ENCODE data around the gene TBXT.
"Not testable (repeated sequence)": the region's sequence is repeated elsewhere in the genome, so short reads cannot be mapped to it uniquely, and the experiment has no call there.

The TBXT gene, protein sequence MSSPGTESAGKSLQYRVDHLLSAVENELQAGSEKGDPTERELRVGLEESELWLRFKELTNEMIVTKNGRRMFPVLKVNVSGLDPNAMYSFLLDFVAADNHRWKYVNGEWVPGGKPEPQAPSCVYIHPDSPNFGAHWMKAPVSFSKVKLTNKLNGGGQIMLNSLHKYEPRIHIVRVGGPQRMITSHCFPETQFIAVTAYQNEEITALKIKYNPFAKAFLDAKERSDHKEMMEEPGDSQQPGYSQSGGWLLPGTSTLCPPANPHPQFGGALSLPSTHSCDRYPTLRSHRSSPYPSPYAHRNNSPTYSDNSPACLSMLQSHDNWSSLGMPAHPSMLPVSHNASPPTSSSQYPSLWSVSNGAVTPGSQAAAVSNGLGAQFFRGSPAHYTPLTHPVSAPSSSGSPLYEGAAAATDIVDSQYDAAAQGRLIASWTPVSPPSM

DNA sequence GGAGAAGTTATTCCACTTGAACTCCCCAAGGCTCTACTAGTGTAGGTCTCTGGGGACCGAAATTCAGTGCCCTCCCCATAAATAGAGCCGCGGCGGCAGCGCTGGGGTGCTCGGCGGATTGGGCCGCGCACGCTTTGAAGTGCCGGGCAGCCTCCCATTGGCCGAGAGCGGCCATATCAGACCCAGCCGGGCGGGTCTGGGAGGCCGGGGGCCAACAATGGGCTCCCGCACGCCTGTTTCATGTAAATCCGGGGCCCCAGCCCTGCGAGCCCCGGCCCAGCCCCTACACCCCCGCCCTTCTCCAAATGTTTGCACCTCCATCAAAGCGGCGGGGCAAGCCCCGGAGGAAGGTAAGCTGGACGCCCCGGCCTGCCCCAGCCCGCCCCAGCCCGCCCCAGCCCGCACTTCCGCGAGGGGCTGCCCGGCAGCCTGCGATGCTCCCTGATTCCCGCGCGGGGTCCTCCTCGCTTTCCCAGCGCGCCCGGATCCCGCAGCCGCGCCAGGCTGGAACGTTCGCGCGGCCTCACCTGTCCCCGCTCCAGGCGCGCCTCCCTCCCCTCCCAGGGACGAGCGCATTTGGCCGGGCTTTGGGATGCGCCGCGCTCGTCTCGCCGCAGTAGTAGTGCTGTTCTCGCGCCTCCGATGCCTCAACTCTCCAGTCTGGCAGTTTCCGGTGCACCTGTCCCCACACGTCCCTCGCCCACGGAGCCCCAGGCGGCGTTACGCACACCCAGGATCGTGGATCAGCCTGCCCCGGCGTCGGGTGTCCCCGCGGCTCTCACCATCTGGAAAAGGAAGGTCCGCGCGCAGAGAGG, at the start of gene TBXT:
Gene TBXT, minus strand, starts transcription at position 51 of the 815 bp plus-strand sequence. CDS start 260 bp downstream, outside the sequence.
- DNase-seq (ENCODE audit: low read depth in 4 of 4, low spot score in 1 of 4): no peak

DNA sequence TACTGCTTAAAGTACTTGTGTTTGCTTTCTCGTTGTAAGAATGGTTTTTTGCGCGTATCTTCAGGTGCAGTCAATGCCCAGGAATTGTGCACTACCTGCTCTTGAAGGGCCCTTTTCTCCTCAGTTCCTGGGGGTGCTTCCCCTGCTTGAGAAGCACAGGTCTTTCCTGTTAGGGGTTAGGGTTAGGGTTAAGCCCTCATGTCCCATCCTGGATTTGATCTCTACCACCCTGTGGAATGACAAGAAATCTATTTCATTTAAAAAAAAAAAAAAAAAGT, 39.6 kb upstream of the TBXT start:
- DNase-seq (ENCODE audit: low read depth in 4 of 4, low spot score in 1 of 4): no peak

DNA sequence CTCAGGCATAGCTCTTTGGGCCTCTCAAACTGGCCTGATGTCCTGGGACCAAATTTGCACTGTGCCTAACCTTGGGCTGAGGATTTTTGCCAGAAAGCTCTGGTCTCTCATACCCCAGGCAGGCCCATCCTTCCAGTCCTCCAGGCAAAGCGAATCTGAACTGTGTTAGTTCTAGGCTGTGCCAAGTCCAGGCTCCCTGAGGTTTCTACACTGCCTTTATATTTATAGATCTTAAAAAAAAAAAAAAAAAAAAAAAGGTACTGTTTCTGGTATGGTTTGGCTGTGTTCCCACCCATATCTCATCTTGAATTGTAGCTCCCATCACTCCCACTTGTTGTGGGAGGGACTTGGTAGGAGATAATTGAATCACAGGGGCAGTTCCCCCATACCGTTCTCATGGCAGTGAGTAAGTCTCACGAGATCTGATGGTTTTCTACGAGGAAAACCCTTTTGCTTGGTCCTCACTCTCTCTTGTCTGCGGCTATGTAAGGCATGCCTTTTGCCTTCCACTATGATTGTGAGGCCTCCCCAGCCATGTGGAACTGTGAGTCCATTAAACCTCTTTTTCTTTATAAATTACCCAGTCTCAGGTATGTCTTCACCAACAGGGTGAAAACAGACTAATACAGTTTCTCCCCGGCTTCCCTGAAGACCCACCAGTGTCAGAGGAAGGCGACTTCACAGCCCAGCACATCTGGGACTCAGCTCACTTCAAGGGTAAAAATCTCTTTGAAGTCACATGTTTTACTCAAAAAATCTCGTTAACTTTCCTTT, 39.0 kb upstream of the TBXT start:
- no peak for DNase-seq (ENCODE audit: low read depth in 4 of 4, low spot score in 1 of 4)

DNA sequence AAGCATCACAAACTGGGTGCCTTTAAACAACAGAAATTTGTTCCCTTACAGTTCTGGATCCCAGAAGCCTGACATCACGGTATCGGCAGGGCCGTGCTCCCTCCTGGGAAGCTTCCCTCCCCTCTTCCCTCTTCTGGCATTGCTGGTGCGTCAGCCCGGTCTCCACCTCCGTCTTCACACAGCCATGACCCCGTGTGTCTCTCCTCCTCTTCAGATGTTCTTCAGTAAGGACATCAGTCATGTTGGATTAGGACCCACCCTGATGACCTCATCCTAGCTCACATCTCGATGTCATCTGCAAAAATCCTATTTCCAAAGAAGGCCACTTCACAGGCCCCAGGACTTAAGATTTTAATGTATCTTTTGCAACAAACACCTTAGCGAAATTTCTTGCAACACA, 38.4 kb upstream of the TBXT start:
- DNase-seq (ENCODE audit: low read depth in 4 of 4, low spot score in 1 of 4): no peak

DNA sequence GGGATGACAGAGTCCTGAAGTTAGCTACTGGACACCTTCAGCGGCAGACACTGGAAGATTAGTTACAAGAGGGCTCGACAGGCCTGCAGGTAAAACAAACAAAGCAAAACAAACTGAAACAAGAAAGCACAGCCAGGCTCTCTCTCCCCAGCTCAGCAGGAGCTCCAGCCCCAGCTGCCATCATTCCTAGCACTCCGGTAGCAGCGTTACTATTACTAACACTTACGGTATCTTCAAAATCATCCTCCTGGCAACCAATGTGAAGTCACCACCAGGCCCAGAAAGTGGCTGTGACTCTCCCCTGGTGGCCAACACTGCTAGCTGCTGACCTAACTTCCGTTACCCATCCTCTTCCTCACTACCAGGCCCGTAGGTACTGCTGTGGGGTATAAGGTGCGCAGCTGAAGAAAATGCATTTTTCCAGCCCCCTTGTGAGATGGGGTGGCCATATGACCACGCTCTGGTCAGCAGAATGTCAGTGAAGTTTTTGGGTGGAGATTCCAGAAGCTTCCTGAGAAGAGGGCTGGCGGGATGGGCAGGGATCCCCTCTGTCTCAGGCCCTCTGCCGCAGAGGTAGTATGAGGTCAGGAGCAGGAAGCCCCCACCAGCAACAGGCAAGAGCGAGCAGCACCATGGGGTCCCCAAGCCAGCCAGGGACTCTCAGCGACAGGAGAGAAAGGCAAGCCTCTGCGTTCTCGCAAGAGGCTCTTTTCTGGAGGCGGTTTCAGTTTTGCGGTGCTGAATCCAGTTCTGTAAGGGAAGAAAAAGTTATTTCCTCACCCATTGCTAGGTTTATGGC, 37.4 kb upstream of the TBXT start:
- no peak for DNase-seq (ENCODE audit: low read depth in 4 of 4, low spot score in 1 of 4)

DNA sequence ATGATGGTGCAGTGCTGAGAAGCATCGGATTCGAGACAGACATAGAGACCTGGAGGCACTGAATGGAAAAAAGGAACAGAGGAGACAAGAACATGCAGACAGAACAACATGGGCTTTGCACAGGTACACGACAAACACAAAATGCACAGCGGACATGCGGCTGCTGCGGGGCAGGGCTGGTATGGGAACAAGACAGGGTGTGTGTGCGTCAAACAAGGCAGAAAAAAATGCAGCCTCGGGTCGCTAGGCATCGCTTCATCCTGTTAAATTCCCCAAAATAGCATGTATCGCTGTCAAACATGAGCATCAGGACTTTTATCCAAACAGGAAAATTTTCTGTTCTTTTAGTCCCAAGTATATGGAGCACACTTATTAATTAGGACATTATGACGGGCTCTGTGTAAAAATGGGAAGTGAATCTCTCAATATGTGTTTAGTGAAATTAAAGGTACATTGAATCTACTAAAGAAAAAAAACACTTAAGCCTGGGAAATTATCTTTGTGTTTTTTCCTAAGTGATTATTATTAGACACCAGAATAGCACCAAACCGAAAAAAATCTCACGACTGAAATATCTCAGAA, 36.1 kb upstream of the TBXT start:
- no peak for DNase-seq (ENCODE audit: low read depth in 4 of 4, low spot score in 1 of 4)

DNA sequence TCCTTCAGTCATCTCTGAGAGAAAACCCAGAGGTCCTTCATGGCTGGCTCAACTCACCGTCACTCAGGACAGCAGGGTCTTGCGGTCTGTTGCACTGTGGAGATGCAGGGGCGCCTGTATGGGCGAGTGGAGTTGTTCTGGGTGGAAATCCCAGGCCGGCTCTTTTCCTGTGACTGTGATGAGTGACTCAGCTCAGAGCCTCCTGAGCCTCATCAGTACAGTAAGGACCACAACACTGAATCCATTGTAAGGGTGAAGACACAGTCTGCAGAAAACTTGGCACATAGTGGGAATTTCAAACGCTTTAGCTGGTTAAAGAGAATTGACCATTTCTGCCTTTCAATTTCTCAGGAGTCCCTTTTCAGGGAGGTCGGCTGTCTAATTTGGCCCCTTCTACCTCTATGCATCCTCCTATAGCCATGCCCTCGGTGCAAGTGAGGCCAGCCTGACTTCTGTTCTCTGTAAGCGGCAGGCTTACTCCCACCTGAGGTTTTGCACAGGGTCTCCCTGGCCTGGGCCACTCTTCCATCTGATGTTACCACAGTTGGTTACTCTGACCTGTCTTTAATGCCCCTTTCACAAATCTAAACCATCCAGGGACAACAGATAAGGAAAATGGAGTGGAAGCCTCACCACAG, 35.5 kb upstream of the TBXT start:
- no peak for DNase-seq (ENCODE audit: low read depth in 4 of 4, low spot score in 1 of 4)

DNA sequence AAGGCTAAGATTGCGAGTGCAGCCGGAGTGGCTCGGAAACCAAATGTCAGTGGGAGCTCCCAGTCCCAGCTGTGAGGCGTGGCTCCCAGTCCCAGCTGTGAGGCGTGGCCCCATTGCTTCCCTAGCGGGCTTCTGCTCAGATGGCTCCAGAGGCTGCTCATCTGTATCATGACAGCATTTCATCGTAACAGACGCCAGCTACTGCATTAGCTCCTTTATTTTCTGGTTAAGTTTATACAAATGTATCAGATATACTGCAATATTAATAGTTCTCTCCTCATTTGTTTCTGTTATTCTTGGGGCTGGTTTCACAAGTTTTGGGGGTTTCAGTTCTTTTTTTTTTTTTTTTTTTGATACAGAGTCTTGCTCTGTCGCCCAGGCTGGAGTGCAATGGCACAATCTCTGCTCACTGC, 34.7 kb upstream of the TBXT start:
- no peak for DNase-seq (ENCODE audit: low read depth in 4 of 4, low spot score in 1 of 4)

DNA sequence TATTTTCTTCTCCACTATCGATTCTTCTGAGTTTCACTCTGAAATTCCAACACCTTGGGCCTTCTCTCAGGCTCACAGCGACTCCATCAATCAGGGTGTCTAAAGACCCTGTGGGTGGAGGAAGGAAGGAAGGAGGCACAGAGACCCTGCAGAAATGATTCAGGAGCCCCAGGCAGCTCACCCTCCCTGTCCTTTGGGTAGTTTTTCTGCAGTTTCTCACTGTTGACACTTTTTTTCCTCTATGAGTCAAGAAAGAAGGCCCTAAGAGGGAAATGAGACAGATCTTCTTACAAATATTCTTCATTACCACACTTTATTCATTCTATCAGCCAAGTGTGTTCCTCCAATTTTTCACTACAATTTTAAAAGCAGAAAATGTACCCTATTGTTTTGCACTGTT, 34.2 kb upstream of the TBXT start:
- DNase-seq (ENCODE audit: low read depth in 4 of 4, low spot score in 1 of 4): no peak

DNA sequence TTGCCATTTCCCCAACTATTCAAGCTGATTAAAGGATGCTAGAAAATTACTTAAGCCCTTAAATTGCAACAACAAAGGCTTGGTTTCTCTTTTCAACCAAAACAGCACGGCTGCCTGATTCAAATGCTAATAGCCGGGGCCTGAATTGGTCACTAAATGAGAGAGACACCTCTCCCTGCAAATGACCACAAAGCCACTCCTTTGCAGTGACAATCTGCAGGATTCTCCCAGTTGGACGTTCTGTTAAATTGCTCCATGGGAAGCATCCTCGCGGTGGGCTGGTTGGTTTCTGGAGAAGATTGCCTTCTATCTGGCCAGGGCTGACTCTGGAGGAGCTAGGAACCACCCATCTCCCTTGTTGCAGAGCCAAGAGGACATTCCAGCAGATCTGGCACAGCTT, 29.7 kb upstream of the TBXT start:
- DNase-seq (ENCODE audit: low read depth in 4 of 4, low spot score in 1 of 4): no peak

DNA sequence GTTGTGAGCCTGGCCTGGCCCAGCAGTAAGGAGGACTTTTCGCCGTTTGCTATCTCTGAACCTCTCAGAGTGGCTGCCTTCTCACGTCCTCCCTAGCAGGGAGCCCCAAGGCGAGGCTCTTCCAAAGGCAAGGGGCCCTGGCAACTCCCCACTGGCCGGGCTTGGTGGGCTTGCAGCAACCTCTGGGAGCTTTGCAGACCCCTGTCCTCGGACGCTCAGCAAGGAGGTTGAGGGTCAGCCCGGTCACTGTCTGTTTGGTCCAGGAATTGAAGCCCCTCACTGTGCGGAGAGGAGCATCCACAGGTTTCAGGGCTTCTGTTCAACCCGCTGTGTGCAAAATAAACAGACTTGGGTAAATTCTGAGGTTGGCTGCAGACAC, 28.2 kb upstream of the TBXT start:
- DNase-seq (ENCODE audit: low read depth in 4 of 4, low spot score in 1 of 4): no peak

DNA sequence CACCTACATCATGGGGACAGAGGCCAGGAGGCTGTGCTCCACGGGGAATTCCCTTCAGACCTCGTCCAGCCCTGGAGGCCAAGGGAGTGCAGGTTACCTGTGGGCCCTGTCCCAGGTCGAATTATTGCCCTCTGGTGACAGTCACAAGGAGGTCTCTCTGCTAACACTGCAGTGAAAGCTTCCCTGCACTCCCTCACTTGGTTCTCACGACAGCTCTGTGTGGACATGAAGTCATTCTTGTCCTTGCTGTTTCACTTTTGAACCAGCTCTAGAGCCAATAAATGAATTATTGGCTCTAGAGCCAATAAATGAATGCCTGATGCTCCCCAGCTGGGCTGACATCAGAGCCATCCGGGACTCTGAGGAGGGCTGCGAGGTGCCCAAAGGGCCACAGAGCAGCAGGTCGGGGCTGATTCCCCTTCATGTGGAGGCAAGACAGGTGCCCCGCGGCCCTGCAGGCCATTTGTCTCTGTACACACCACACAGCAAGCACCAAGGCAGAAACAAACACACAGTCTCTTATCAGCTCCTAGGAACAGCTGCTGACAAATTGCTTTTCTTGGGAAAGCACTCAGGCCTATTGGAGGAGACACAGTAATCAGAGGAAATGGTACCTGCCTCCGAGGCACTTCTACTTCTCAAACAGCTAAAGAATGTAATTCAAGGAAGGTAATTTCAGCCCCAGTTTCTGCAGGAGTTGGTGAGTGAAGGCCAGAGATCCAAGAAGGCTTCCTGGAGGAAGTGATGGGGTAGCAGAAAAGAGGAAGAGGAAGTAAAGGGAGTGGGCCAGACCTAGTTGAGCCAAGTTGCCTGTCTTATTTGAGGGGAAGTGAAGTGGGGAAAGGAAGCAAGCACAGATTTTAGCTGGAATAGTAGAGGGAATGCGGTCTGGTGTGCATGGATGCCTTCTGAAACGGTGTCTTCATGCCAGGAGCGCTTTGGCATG, 27.5 kb upstream of the TBXT start:
- no peak for DNase-seq (ENCODE audit: low read depth in 4 of 4, low spot score in 1 of 4)

DNA sequence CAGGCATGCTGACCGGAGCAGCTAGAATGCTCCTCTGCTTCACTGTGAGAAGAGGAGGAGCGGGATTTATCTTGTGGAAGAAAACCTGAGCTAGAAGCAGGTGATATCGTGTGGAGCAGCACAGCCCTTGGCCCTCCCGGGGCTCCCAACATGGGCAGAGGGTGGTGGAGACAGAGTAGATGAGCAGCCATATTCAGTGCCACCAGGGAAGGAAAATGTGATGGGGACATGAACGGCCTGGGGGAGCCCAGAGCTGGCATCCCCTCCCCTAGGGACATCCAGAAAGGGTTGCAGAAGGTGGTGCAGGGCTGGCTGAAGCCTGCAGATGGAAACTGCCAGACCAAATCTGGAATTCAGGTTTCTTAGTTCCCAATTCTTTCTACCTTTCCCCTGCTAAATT, 24.9 kb upstream of the TBXT start:
- DNase-seq (ENCODE audit: low read depth in 4 of 4, low spot score in 1 of 4): no peak

DNA sequence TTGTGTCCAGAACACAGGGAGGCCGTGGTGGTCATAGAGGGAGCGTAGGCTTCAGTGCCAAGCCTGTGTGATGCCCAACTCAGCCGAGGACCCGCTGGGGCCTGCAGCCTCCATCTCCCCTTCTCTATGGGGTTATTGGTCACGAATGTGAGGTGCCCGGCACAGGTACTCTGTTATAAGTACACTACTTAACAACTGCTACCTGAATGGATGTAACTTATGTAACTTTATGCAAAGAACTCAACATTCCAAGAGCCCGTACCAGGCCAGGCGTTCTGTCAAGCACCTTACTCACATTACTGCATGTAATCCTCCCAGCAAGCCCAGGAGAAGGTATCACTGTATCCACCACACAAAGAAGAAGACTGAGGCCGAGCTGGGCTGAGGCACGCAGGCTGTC, 24.5 kb upstream of the TBXT start:
- no peak for DNase-seq (ENCODE audit: low read depth in 4 of 4, low spot score in 1 of 4)

DNA sequence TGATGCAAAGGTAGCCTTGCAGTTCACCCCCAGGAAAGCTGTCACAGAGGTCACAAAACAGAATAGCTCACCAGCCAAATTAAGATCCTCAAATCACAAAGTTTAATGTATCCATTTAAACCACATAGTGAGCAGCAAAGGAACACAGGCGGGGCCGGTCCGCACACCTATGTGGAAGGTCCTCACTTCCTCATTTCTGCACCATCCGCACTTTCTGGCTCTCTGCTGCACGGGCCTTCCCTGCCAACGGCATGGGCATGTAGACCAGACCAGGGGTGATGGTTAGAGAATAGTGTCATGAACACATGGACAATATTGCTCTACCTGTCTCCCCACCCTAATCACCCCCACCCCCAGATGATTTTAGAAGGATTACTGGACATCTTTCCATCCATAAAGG, 12.1 kb upstream of the TBXT start:
- no peak for DNase-seq (ENCODE audit: low read depth in 4 of 4, low spot score in 1 of 4)

DNA sequence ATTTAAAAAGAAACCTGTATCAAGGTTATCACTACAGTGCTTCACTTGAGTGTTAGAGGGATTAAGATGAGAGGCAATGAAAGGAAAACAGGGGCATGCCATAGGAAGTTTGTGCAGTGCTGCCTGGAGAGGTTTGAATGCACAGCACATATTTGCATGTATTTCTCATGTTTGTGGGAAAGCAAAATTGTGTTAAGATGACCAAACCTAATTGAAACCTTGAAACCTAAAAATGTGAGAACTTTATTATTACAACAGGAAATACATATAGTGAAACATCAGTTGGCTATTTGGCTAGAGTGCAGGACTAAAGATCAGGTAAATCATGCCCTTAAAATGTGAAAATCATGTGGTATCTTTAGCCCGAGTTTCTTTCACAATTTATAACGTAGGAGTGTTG, 8.5 kb upstream of the TBXT start:
- no peak for DNase-seq (ENCODE audit: low read depth in 4 of 4, low spot score in 1 of 4)

DNA sequence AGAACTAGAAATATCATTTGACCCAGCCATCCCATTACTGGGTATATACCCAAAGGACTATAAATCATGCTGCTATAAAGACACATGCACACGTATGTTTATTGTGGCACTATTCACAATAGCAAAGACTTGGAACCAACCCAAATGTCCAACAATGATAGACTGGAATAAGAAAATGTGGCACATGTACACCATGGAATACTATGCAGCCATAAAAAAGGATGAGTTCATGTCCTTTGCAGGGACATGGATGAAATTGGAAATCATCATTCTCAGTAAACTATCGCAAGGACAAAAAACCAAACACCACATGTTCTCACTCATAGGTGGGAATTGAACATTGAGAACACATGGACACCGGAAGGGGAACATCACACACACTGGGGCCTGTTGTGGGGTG, 7.4 kb upstream of the TBXT start:
- DNase-seq (ENCODE audit: low read depth in 4 of 4, low spot score in 1 of 4): not testable (repeated sequence)

DNA sequence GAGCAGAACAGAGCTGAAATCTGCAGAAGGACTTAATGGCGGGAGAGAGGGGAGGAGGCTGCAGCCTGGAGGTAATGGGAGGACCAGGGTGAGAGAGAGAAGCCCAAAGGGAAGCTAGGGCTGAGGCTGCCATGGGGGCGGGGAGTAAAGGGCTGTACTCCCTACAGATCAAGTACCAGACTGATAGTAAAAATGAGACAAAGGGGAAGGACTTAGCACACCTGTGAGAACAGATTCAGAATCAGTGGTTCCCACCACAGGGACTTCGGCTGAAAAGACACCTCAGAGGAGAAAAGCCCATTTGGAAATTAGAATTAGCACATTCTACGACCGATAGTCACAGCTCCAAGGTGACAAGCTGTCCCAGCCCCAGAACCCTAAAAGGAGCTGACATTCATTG, 6.4 kb upstream of the TBXT start:
- no peak for DNase-seq (ENCODE audit: low read depth in 4 of 4, low spot score in 1 of 4)

DNA sequence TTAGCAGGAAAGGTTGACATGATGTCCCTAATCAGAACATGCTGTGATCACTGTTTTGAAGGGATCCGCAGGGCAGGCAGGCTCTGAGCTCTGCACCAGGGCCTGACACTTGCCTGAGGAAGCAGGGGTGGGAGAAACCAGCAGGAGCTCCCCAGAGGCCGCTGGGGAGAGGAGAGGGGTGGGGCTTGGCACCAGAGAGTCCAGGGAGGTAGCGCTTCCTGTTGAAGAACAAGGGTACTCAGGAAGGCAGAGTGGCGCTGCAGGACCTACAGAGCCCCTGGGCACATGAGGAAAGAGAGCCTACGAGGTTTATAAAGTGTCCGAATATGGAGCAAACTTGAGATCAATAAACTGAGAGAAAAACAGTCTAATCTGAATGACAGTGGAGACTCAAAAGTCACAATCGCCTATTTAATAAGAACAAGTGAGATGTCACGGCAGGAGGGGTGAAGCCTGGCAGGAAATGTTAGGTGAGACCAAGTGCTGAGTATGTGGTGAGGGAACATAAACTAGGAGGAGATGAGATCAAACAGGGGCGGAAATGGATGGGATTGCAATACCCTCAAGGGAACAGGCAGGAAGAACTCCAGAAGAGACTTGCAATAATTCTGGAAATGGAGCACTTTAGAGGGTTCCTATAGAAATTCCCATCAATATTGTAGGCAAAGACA, 5.8 kb upstream of the TBXT start:
- DNase-seq (ENCODE audit: low read depth in 4 of 4, low spot score in 1 of 4): no peak

Measured in stimulated activated CD4-positive, alpha-beta T cell treated with anti-CD3 and anti-CD28 coated beads, Interleukin-1b, Interleukin-23, amount 100 ng/mL, for 24 hours (primary cell).